Pons (tissue), 1 donor: ENCODE measurements around the gene BICC1.
A peak's percentile ranks its signal among the peaks of the same experiment; 100 is the strongest.

ENCODE experiments used
- DNase-seq: peaks from one replicate; pipeline ENCODE4 v3.0.0-alpha.2; 2016; ENCODE audit warnings: low spot score

BICC1 gene

GRCh38 chr10:58512491-58513187, at the start of gene BICC1:
TSS of gene BICC1 (plus strand) at chr10:58512872. CDS start at chr10:58513144, 272 bp downstream.
- DNase-seq, result peak; percentile 17

- no peak for DNase-seq
Observed at GRCh38 chr10:58464956-58465355, 47.7 kb upstream of the BICC1 start.

GRCh38 chr10:58465629-58466028, 47.0 kb upstream of the BICC1 start:
- DNase-seq, result no peak

- DNase-seq, result no peak
Observed at GRCh38 chr10:58467931-58468635, 44.6 kb upstream of the BICC1 start.

- no peak for DNase-seq
Observed at GRCh38 chr10:58473976-58474375, 38.7 kb upstream of the BICC1 start.

GRCh38 chr10:58475322-58476277, 37.1 kb upstream of the BICC1 start:
- DNase-seq, result no peak

- peak; percentile 8 for DNase-seq
Observed at GRCh38 chr10:58477122-58477521, 35.5 kb upstream of the BICC1 start.

GRCh38 chr10:58477902-58478301, 34.8 kb upstream of the BICC1 start:
- DNase-seq, result no peak

- no peak for DNase-seq
Observed at GRCh38 chr10:58479045-58479444, 33.6 kb upstream of the BICC1 start.

- DNase-seq, result no peak
Observed at GRCh38 chr10:58480321-58480720, 32.4 kb upstream of the BICC1 start.

GRCh38 chr10:58481569-58482109, 31.0 kb upstream of the BICC1 start:
- DNase-seq, result no peak

GRCh38 chr10:58486821-58487220, 25.9 kb upstream of the BICC1 start:
- no peak for DNase-seq

- DNase-seq, result no peak
Observed at GRCh38 chr10:58488921-58489320, 23.8 kb upstream of the BICC1 start.

GRCh38 chr10:58502956-58503355, 9.7 kb upstream of the BICC1 start:
- no peak for DNase-seq

GRCh38 chr10:58508316-58508715, 4.4 kb upstream of the BICC1 start:
- DNase-seq, result no peak

GRCh38 chr10:58511765-58512490, 744 bp upstream of the BICC1 start:
- no peak for DNase-seq

GRCh38 chr10:58513188-58514110, 777 bp downstream of the BICC1 start:
- peak; percentile 13 for DNase-seq

GRCh38 chr10:58514111-58514770, 1.6 kb downstream of the BICC1 start:
- DNase-seq, result no peak

GRCh38 chr10:58515291-58515941, 2.7 kb downstream of the BICC1 start:
- DNase-seq, result no peak
